ENCODE results near the gene TAS2R1.

DNA sequence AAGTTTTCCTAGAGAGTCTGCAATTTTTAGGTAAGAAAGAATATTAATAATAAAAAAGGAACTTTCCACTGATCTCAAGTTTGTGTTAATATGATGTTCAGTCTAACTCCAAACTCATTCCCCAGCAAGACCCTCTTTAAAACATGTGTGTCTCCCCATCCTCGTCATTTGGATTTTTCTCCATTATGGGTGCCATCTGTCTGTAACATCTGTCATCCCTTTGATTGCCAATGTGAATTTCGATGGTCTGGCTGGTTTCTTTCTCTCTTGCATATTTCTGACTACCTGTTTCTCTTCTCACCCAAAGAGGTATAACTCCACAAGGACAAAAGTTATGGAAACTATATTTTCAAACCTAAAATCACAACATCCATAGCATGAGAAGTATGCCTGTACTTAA lies 4.4 kb downstream of the TAS2R1 start:
- TF ChIP-seq POLR2A (IDR thresholded peaks at IDR 0.05) = no peak
- TF ChIP-seq, protein P1, sequence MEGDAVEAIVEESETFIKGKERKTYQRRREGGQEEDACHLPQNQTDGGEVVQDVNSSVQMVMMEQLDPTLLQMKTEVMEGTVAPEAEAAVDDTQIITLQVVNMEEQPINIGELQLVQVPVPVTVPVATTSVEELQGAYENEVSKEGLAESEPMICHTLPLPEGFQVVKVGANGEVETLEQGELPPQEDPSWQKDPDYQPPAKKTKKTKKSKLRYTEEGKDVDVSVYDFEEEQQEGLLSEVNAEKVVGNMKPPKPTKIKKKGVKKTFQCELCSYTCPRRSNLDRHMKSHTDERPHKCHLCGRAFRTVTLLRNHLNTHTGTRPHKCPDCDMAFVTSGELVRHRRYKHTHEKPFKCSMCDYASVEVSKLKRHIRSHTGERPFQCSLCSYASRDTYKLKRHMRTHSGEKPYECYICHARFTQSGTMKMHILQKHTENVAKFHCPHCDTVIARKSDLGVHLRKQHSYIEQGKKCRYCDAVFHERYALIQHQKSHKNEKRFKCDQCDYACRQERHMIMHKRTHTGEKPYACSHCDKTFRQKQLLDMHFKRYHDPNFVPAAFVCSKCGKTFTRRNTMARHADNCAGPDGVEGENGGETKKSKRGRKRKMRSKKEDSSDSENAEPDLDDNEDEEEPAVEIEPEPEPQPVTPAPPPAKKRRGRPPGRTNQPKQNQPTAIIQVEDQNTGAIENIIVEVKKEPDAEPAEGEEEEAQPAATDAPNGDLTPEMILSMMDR (IDR thresholded peaks at IDR 0.05) = no peak
